Kasumi-1 (cell line): ENCODE measurements around the gene ABCC10.
"Not testable (repeated sequence)": the region's sequence is repeated elsewhere in the genome, so short reads cannot be mapped to it uniquely, and the experiment has no call there.

Experiments used
- DNase-seq, 2 experiments: peaks; one replicate each; lab custom pipeline; 2025; lab: John Stamatoyannopoulos, UW

The ABCC10 gene

DNA sequence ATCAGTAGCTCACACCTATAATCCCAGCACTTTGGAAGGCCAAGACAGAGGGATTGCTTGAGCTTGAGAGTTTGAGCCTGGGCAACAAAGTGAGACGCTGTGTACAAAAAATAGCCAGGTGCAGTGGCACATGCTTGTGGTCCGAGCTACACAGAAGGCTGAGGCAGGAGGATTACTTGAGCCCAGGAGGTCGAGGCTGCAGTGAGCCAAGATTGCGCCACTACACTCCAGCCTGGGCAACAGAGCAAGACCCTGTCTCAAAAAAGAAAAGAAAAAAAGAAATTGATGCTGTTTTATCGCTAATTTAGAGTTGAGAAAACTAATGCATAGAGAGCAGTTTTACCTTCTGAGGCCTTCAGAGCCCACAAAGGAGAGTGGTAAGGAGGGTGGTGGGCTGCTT, 71.0 kb downstream of the ABCC10 start:
- DNase-seq, result not testable (repeated sequence)

- DNase-seq, result no peak
These were observed 71.9 kb downstream of the ABCC10 start for GRCh38 chr6:43499028-43499815.
